GM21381 (cell line): ENCODE results near the gene METAP1.
A peak's percentile ranks its signal among the peaks of the same experiment; 100 is the strongest.
"Not testable (repeated sequence)": the region's sequence is repeated elsewhere in the genome, so short reads cannot be mapped to it uniquely, and the experiment has no call there.

Experiments used
- ATAC-seq: cut with Tn5 transposase; IDR thresholded peaks from one replicate; pipeline ENCODE4 v1.9.1; 2021; ENCODE audit warnings: mild to moderate bottlenecking, moderate library complexity; ENCODE audit not compliant: unreplicated experiment

The METAP1 gene

DNA sequence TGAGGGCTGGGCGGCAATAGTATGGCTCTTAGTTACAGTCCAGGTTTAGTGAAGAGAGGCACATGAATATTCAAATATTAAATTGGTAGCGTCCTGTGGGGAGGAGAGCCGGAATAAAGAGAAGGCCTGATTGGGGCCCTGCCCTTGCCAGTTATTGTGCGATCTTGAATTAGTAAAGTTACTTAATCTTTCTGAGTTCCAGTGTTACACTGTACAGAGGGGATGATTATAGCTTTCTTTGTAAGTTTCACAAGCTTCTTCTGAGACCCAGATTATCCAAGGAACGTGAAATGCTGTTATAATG lies 1.2 kb downstream of the METAP1 start:
- no peak for ATAC-seq

DNA sequence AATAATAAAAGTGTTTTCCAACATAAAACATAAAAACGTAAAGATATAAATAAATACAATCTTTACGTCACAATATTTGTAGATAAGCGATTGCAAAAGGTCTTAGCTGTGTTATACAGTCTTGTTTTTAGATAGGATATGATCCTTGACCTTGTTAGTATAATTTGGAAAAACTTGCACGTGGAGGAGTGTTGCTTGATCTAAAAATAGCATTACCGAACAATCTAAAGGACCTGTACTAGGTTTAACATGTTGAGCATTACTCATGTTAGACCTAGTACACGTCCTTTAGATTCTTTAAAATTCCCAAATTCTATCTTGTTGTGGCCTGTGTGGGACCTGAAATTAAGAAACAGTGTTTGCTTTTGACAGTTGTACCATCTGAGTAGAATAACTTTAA lies 1.6 kb downstream of the METAP1 start:
- no peak for ATAC-seq

DNA sequence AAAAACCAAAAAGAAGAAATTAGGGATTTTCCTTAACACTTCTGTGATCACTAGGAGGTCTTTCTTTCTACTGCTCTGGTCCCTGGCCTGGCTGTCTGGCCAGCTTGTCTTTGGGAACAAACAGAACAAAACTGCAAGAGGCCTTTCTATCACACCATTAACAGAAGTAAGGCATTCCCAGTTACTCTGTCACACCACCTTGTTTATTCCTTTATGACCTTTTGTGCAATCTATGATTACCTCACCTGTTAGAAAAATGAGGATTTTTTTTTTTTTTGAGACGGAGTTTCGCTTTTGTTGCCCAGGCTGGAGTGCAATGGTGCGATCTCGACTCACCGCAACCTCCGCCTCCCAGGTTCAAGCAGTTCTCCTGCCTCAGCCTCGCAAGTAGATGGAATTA lies 3.0 kb downstream of the METAP1 start:
- ATAC-seq: no peak

DNA sequence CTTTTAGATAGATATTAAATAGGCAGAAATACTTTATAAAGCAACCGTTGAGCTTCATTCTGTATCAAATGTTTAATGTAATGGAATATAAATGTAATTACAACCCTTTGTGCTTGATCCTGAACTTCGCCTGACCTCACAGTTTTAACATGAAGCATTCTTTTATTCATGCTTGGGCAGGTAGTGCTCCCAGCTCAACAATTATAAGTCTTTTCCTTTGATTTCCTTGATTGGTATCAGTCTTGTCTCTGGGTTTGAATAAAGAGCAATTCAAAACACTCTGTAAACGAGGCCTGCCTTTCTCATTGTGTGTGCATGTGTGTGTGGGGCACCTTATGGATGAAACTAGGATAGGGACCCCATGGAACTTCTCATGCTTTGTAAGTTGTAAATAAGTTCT lies 6.8 kb downstream of the METAP1 start:
- no peak for ATAC-seq

DNA sequence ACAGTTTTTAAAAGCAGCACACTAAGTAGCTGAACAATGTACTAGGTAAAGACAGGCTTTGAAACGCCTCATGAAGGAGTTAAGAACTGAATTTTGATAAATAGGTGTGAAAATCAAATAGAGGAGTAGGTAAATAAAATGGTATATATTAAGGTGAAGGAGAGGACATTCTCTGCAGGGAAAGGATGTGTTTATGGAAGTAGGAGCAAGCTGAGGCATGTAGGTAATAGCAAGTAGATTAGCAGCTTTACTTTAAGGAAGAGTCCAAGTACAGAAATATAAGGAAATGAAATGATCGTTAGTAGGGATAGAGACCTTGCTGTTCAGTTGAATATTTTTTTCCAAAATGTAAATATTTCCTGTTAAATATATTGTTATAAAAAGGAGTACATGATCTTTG lies 12.5 kb downstream of the METAP1 start:
- no peak for ATAC-seq

DNA sequence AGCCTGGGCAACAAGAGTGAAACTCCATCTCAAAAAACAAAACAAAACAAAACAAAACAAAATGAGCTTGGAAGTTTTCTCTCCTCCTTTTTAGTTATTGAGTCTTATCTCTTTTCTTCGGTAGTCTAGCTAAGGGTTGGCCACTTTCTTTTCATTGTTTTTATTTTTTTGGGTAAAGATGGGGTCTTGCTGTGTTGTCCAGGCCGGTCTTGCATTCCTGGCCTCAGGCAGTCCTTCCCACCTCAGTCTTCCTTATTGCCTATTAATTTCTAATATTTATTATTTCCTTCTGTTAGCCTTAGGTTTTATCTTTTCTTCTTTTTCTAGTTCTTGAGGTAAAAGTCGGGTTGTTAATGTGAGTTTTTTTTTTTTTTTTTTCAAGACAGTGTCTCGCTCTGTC lies 16.4 kb downstream of the METAP1 start:
- no peak for ATAC-seq

DNA sequence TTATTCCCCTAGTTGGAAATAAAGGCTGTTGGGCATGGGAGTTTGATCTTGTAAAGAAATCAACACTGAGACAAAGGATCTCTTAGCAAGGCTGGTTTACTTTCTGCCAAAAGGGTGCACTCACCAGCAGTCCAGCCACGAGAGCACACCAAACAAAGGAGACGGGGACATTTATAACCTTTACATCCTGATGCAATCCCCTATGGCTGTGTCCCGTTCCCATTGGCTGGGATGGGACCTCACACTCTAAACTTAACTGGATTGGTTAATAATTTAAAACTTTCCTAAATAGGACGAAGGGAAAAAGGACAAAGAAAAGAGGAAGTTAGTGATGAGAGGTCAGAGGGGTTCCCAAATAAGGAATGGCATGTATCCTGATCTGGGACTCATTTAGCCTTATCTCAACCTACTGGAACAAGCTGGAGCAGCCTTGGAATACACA lies 17.9 kb downstream of the METAP1 start:
- no peak for ATAC-seq

DNA sequence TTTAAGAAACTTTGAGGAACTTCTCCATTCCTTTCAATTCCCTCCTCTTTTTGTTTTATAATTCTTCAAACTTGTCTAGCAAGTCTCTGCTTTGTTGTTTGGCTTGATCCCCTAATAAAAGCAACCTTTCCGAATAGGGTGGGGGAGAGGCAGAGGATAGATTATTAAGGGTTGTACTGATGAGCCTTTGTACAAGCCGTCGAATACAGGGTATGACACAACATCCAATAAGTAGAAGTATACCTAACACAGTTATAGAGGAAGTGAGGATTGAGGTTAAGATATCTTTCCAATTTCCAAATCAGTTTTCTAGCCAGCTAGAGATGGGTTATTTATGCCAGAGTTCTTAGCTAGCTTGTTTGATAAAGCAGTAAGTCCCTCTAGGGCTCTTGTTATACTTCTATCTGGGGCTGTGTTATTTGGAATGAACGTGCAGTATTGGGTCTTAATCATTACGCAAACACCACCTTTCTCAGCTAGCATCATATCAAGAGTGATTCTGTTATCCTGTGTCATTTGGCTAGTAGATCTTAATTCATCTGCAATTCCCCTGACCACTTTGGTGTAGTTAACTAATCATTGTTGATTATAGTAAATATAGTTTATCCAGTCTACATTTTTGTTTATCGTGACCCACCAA lies 18.5 kb downstream of the METAP1 start:
- no peak for ATAC-seq

DNA sequence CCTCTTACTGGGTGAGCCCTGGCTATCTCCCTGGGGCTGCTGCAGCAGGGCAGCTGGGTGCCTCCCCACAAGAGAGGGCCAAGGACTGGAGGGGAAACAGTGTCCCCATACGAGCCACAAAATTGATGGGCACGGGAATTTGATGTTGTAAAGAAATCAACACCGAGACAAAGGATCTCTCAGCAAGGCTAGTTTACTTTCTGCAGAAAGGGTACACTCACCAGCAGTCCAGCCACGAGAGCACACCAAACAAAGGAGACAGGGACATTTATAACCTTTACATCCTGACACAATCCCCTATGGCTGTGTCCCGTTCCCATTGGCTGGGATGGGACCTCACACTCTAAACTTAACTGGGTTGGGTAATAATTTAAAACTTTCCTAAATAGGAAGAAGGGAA lies 25.9 kb downstream of the METAP1 start:
- ATAC-seq: no peak

DNA sequence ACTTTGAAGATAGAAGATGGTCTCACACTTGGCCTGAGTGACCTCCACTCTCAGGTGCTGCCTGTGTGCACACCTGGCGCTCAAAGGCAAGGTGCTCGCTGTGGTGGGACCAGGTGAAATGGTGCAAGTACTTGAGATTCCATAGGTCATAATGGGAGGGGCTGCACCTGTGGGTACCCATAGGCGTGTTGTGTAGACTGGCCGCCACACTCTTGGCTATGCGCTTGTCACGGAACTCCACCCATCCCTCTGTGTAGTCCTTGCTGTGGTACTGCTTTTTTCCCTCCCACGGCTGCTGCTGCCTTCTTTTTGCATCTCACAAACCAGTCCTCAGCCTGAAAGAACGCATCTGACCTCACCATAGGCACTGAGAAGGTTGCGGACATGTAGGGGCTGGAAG lies 27.0 kb downstream of the METAP1 start:
- no peak for ATAC-seq

DNA sequence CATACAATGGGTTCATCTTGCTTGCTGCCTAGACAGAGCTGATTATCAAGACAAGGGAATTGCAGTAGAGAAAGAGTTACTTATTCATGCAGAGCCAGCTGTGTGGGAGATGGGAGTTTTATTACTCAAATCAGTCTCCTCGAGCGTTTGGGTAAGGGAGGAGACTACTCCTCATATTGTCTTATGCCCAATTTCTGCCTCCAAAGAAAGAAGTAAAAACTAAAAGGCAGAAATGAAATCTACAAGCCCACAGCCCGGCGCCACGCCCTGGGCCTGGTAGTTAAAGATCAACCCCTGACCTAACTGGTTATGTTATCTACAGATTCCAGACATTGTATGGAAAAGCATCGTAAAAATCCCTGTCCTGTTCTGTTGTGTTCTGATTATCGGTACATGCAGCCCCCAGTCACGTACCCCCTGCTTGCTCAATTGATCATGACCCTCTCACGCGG lies 28.3 kb downstream of the METAP1 start:
- ATAC-seq: not testable (repeated sequence)

DNA sequence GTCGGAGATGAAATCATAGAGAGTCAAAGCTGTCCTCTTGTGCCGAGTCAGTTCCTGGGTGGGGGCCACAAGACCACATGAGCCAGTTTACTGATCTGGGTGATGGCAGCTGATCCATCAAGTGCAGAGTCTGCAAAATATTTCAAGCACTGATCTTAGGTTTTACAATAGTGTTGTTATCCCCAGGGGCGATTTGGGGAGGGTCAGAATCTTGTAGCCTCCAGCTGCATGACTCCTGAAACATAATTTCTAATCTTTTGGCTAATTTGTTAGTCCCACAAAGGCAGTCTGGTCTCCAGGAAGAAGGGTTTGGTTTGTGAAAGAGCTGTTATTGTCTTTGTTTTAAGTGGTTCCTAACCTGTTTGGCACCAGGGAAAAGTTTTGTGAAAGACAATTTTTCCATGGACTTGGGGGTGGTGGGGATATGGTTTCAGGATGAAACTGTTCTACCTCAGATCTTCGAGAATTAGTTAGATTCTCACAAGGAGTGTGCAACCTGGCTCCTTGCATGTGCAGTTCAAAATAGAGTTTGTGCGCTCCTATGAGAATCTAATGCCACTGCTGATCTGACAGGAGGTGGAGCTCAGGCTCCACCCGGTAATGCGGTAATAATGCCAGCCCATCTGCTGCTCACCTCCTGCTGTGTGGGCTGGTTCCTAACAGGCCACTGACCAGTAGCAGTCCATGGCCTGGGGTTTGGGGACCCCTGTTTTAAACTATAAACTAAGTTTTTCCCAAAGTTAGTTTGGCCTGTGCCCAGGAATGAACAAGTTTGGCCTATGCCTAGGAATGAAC lies 29.2 kb downstream of the METAP1 start:
- ATAC-seq: no peak

DNA sequence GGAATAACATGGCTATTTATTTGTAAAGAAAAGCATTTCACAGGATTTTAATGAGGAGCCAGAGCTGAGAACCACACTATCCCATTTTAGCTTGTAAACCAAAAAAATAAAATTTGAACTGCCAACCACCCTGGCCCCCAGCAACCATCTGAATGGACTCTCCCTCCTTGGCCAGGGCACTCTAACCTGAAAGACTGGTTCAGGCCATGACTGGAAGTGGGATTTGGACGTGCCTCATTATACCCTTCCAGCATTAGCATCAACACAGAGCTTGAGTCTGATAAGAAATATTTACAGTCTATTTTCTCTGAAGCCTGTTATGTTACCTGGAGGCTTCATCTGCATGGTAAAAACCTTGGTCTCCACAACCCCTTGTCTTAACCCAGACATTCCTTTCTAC lies 30.0 kb downstream of the METAP1 start:
- no peak for ATAC-seq

DNA sequence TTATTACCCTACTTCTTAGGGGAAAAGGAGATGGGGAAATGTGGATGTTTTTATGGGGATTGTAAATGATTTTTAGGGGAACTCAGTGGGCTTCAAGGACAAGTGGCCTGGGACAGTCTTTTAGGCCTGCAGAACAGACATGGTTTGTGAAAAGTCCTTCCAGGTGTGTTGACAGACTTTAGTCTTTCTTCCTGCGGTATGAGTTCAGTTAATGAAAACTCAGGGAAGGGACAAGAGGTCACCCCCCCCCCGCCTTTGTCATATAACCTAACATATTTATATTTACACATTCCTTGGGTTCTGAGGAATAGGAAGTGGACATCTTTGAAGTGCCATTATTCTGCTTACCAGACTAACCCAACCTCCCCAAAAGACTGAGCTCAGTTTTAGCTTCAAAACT lies 31.8 kb downstream of the METAP1 start:
- no peak for ATAC-seq

DNA sequence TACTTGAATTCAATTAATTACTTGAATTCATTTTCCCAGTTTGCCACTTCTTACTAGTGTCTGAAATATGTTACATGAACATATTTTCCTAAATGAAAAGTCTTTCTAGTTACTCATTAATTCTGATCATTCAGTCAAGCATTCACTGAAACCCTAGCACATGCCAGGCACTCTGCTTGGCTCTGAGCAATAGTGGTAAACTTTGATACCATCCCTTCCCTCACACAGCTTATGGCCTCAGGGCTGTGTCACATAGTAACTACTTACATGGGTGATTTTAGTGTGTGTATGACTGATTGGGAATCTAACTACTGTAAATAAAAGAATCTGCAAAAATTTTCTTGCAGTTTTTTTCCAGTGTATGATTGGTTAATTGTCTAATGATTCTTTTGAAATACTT lies 32.7 kb downstream of the METAP1 start:
- peak; percentile 46 for ATAC-seq

DNA sequence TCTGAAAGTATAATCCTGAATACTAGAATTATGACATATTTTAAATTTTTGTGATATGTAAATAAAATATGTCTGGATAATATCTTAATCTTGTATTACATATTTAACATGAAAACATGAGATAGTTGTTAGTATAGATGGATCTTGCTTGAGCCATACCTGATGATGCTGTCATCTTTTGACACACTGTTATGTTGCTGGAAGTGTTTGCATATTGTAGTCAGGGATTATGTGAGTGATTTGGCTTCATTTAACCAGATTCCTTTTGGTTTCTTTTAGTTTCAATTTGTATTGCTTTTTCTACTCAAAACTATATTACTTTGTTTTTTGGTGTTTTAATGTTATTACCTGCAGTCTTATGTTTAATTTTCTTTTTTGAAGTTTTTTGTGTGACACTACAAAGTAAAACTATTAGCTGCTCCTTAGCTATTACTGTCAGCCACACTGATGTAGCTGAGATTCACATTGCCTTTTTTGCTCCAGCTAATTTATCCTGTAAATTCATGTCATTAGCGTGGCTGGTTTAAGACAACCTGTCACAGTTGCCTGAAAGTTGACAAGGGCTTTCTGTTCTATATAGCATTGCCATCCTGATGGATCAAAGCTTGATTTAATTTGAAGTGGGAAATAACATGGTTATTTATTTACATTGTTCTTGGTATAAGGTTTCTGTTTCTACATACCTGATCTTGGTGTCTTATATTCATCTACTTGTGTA lies 33.7 kb downstream of the METAP1 start:
- ATAC-seq: no peak

DNA sequence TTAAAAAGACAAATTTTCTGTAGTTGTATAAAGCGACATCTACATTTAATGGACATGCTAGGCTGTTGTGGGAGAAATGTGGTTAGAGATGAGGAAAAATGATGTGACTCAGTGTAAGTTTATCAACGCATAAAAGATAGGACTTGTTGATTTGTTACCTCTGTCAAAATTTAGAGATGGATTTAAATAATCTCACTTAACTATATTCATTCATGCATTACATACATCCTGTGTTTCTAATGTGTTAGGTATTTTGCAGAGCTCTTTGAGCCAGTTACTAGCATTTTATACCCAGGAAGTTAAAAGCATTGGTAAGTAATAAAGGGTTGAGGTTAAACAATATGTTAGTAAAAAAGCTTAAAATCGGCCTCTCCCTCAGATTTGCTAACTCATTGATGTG lies 34.3 kb downstream of the METAP1 start:
- no peak for ATAC-seq

DNA sequence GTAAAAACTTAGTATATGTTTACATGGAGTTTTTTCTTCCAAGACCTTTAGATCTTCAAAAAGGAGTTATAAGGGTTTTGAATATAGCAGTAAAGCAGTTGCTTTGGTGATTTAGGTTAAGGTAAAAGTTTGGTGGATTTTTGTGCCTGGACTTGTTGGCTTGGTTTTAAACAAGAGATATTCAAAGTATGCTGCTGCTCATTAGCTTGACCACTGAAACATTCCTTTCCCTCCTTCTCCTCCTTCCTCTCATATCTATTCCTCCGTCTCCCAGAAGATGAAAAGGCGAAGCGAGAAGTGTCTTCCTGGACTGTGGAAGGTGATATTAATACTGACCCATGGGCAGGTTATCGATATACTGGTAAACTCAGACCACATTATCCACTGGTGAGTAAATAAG lies 38.4 kb downstream of the METAP1 start:
- no peak for ATAC-seq

DNA sequence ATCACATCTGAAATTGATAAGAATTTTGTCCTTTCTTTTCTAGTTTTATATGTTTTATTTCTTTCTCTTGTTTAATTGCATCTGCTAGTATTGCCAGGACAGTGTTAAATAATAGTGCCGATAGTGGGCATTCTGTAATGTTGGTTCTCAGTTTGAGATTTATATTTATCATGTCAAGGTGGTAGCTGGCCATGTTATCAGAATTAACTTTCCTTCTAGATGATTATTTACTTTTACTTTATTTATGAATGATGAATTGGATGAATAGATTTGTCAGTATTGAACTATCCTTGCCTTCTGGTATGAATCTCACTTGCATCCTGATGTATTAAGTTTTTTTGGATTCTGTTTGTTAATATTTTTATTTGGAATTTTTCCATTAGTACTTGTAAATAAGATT lies 42.7 kb downstream of the METAP1 start:
- no peak for ATAC-seq

DNA sequence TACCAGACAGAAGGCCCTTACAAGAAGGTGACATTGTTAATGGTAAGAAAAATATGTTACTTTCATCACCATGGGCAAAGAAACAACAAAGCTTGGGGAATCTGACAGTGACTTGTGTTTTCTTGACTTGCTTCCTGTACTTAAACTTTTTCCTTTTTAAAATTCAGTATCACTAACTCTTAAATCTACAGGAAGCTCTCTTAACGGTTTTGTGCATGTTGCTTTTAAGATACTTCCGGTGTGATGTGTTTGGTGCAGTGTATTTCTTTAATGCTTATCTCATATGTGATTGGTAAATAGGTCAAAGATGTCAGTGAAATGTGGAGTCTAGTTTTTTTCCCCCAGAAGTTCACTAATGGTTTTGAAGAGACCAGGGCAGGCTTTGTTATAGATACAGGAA lies 47.8 kb downstream of the METAP1 start:
- ATAC-seq: no peak

DNA sequence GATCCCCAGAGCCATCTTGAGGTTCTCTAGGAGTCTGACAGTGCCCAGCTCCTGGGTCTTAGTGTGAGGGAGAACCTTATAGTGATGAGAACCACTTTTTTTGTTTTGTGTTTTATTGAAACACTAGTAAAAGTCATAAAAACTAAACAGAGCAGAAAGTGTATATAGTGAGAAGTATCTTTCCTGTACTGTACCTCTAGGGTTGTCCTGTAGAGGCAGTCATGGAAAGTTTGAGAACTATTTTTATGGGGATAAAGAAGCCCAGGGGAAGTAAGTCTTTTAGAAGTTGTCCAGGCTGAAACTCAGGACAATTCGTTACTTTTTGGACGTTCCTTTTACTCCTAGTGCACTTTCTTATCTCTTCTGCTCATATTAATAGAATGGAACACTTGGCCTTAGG lies 52.2 kb downstream of the METAP1 start:
- no peak for ATAC-seq

DNA sequence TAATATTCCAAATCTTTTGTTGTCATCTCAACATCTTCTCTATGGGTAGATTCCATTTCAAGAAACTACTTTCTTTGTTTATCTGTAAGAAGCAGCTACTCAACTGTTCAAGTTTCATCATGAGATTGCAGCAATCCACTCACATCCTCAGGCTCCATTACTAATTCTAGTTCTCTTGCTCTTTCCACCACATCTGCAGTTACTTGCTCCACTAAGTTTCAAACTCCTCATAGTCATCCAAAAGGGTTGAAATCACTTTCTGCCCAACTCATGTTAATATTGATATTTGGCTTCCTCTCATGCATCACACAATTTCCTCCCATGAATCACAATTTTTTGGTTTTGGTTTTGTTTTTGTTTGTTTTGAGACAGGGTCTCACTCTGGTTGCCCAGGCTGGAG lies 57.4 kb downstream of the METAP1 start:
- ATAC-seq: no peak
